Endothelial cell of umbilical vein (primary cell): ENCODE results near the gene USP2. TPM values are rescaled to one million over a fixed set of nuclear protein-coding genes. Genes with fewer than 3 reads are reported as not detected.

ENCODE experiments used
- BruUV-seq: library from RNA; stranded (reverse); fragments of 400-500 nt; replicated peaks from 2 replicates; lab custom pipeline; 2021; lab: Mats Ljungman, UMichigan
- CTCF ChIA-PET: fragments of 300-600, 350-600 bp; sonication (Branson Sonifier 250); formaldehyde crosslinking; loops from one replicate; lab custom pipeline; 2021; ENCODE audit warnings: antibody characterized with exemption, inconsistent platforms; lab: Charles Lee
- POLR2A ChIA-PET: fragments of 300-600, 350-600 bp; sonication (Branson Sonifier 250); formaldehyde crosslinking; loops from one replicate; lab custom pipeline; 2021; ENCODE audit warnings: antibody characterized with exemption, inconsistent platforms; lab: Charles Lee
- DNase-seq: peaks from one replicate; pipeline ENCODE4 v3.0.0-alpha.2; 2011; ENCODE audit warnings: low read depth, low spot score
- FAIRE-seq: peaks from 2 replicates; lab custom pipeline; 2011; peaks lifted over from hg19 to GRCh38; lab: Jason Lieb, UNC
- H2AFZ ChIP-seq: 2 replicates; pipeline ENCODE4 v1.6.0; 2012; ENCODE audit warnings: low read depth, low read length, control low read depth, inconsistent platforms
- H3K27ac ChIP-seq: 2 replicates; pipeline ENCODE4 v1.5.1; 2011; ENCODE audit warnings: low read depth, mild to moderate bottlenecking, control low read depth, low read length, moderate library complexity; ENCODE audit not compliant: insufficient read depth
- H3K27me3 ChIP-seq, 2 experiments: 2 replicates each; pipeline versions ENCODE4 v1.6.0 to v1.6.1; 2011; ENCODE audit warnings: low read length in 2 of 2, mixed read lengths in 1 of 2; ENCODE audit not compliant: control insufficient read depth in 2 of 2, insufficient read depth in 2 of 2
- H3K36me3 ChIP-seq, 2 experiments: 2 replicates in 1 of 2; 3 replicates in 1 of 2; pipeline ENCODE4 v1.5.1; 2011; ENCODE audit warnings: low read length in 2 of 2, mild to moderate bottlenecking in 1 of 2, moderate library complexity in 1 of 2; ENCODE audit not compliant: control insufficient read depth in 2 of 2, insufficient read depth in 2 of 2; ENCODE audit errors: extremely low read depth in 1 of 2
- H3K4me1 ChIP-seq: 3 replicates; pipeline ENCODE4 v1.5.1; 2011; ENCODE audit warnings: mild to moderate bottlenecking, low read length; ENCODE audit not compliant: control insufficient read depth, insufficient read depth; ENCODE audit errors: extremely low read depth
- H3K4me2 ChIP-seq: 2 replicates; pipeline ENCODE4 v1.6.1; 2011; ENCODE audit warnings: low read length, control low read depth, mixed read lengths; ENCODE audit not compliant: insufficient read depth
- H3K4me3 ChIP-seq, 3 experiments: fragments of 200-600 bp in 1 of 3; sonication (generic), shearing (Covaris generic) in 1 of 3; replicated peaks in 1 of 3; 2 replicates each; pipeline ENCODE4 v1.5.1; 2011 to 2016; ENCODE audit warnings: control low read depth in 3 of 3, low read length in 3 of 3, mild to moderate bottlenecking in 2 of 3, inconsistent platforms in 1 of 3, low read depth in 1 of 3, moderate library complexity in 1 of 3; ENCODE audit not compliant: insufficient read depth in 1 of 3
- H3K79me2 ChIP-seq: 2 replicates; pipeline ENCODE4 v1.6.0; 2012; ENCODE audit warnings: low read length, inconsistent platforms; ENCODE audit not compliant: control insufficient read depth, insufficient read depth
- H3K9ac ChIP-seq: replicated peaks from 2 replicates; pipeline ENCODE3; 2011; ENCODE audit warnings: low read length, control low read depth; ENCODE audit not compliant: insufficient read depth; ENCODE audit errors: extremely low read depth
- H3K9me1 ChIP-seq: replicated peaks from 3 replicates; pipeline ENCODE4 v1.6.0; 2011; ENCODE audit warnings: mild to moderate bottlenecking, low read length; ENCODE audit not compliant: control insufficient read depth, insufficient read depth; ENCODE audit errors: extremely low read depth
- H3K9me3 ChIP-seq: replicated peaks from 2 replicates; pipeline ENCODE4 v1.5.1; 2012; ENCODE audit warnings: low read length, inconsistent platforms; ENCODE audit not compliant: control insufficient read depth, insufficient read depth
- H4K20me1 ChIP-seq: replicated peaks from 2 replicates; pipeline ENCODE3; 2011; ENCODE audit warnings: mild to moderate bottlenecking, low read length; ENCODE audit not compliant: control insufficient read depth, insufficient read depth; ENCODE audit errors: extremely low read depth
- CTCF ChIP-seq, 2 donors: IDR thresholded peaks; 1 replicate in 1 of 2; 2 replicates in 1 of 2; pipeline ENCODE4 v1.5.1; 2011; ENCODE audit warnings: low read length in 2 of 2, mild to moderate bottlenecking in 2 of 2, moderate library complexity in 2 of 2, control low read depth in 1 of 2, inconsistent platforms in 1 of 2, low read depth in 1 of 2; ENCODE audit not compliant: insufficient read depth in 1 of 2; ENCODE audit errors: extremely low read depth in 1 of 2
- EZH2 ChIP-seq: IDR thresholded peaks from 2 replicates; pipeline ENCODE4 v1.6.1; 2012; ENCODE audit warnings: borderline replicate concordance, low read depth, mild to moderate bottlenecking, moderate library complexity, low read length, inconsistent platforms; ENCODE audit not compliant: severe bottlenecking
- GATA2 ChIP-seq: IDR thresholded peaks from 2 replicates; pipeline ENCODE4 v1.7.0; 2011; ENCODE audit warnings: low read depth, mild to moderate bottlenecking, moderate library complexity, mixed read lengths, low read length; ENCODE audit not compliant: insufficient read length, insufficient read depth
- JUN ChIP-seq: IDR thresholded peaks from 2 replicates; pipeline ENCODE4 v1.6.1; 2011; ENCODE audit warnings: borderline replicate concordance, low read depth; ENCODE audit not compliant: insufficient read length, insufficient read depth
- MAX ChIP-seq: IDR thresholded peaks from 2 replicates; pipeline ENCODE4 v1.6.1; 2011; ENCODE audit not compliant: insufficient read depth, insufficient read length
- MYC ChIP-seq: IDR thresholded peaks from one replicate; pipeline ENCODE4 v1.6.1; 2011; ENCODE audit warnings: mild to moderate bottlenecking, low read depth, low read length
- POLR2AphosphoS5 ChIP-seq: IDR thresholded peaks from 2 replicates; pipeline ENCODE4 v1.6.1; 2012; ENCODE audit warnings: low read depth, mild to moderate bottlenecking, control low read depth, low read length, moderate library complexity; ENCODE audit not compliant: insufficient read depth
- dilution Hi-C: fragments of 300-500 bp; cut with MboI; formaldehyde crosslinking; loops from one replicate; pipeline ENCODE4 v1.15.0; 2019; ENCODE audit warnings: low sequenced_read_pairs; ENCODE audit not compliant: extremely low pct_ligation_motif_present
- intact Hi-C: fragments of 100-400 bp; cut with micrococcal nuclease; formaldehyde crosslinking; loops from one replicate; pipeline ENCODE4 v1.10.0; 2022
- polyA plus RNA-seq, 4 experiments: library from polyadenylated mRNA; depleted of rRNA in 3 of 4; stranded (reverse) in 3 of 4; unstranded in 1 of 4; fragments of >200 nt; gene quantifications; 2 replicates each; pipeline versions ENCODE4 v1.2.1 to v1.2.3, GENCODE V29; 2011 to 2012; ENCODE audit warnings: missing spikeins in 1 of 4
- total RNA-seq: library from RNA; stranded (reverse); gene quantifications from 2 replicates; pipeline ENCODE4 v1.2.3, GENCODE V29; 2021

The USP2 gene
- total and polyA plus RNA-seq, 2 donors (not counting 3 experiments of a cell fraction or from before 2014, with no cell fraction given), result 0.21 to 1.2 TPM

GRCh38 chr11:119427279-119427678, 45.8 kb upstream of the USP2 start:
- H3K9ac ChIP-seq, result no peak overlapping the region
- no peak overlapping the region for H3K4me2 ChIP-seq
- dilution Hi-C loops, result no loop called here
- CTCF ChIA-PET, result no interaction called here
- H3K4me1 ChIP-seq, result no peaks in the 10 kb centered on the region
- H3K4me3 ChIP-seq, result no peak overlapping the region
- H3K9me3 ChIP-seq, result no peaks in the 10 kb centered on the region
- no TSS peak for BruUV-seq
- POLR2A ChIA-PET, result no interaction called here
- no peaks in the 10 kb centered on the region for H4K20me1 ChIP-seq
- no peaks in the 10 kb centered on the region for H3K79me2 ChIP-seq
- H3K27ac ChIP-seq, result no peak overlapping the region
- no peak overlapping the region for H2AFZ ChIP-seq
- DNase-seq (no peak), FAIRE-seq (no peak)
- intact Hi-C loops, result no loop called here
- H3K9me1 ChIP-seq, result no peaks in the 10 kb centered on the region
- TF ChIP-seq GATA2 (no peak), EZH2 (no peak), JUN (no peak)
- H3K27me3 ChIP-seq, result peaks cover 14 to 23% of the 10 kb centered on the region in 2 experiments
- no peaks in the 10 kb centered on the region for H3K36me3 ChIP-seq

- peaks cover 23 to 33% of the 10 kb centered on the region in 2 experiments for H3K27me3 ChIP-seq
- DNase-seq (no peak), FAIRE-seq (no peak)
- CTCF ChIA-PET, result no interaction called here
- no peak overlapping the region for H3K4me2 ChIP-seq
- no peak overlapping the region for H3K9ac ChIP-seq
- no TSS peak for BruUV-seq
- H3K9me1 ChIP-seq, result no peaks in the 10 kb centered on the region
- TF ChIP-seq MAX (no peak), MYC (no peak), CTCF (IDR thresholded peaks at IDR 0.05; ENCODE audit: extremely low read depth in 1 of 2, insufficient read depth in 1 of 2, low read depth in 1 of 2, low read length in 2 of 2) (no peak), EZH2 (no peak), POLR2AphosphoS5 (no peak)
- no peaks in the 10 kb centered on the region for H3K4me1 ChIP-seq
- intact Hi-C loops, result no loop called here
- H3K27ac ChIP-seq, result no peak overlapping the region
- no peaks in the 10 kb centered on the region for H3K9me3 ChIP-seq
- no peak overlapping the region for H2AFZ ChIP-seq
- no peaks in the 10 kb centered on the region for H3K79me2 ChIP-seq
- H4K20me1 ChIP-seq, result no peaks in the 10 kb centered on the region
- no peaks in the 10 kb centered on the region for H3K36me3 ChIP-seq
- dilution Hi-C loops, result no loop called here
- no peak overlapping the region for H3K4me3 ChIP-seq
- POLR2A ChIA-PET, result no interaction called here
These were observed 44.7 kb upstream of the USP2 start for GRCh38 chr11:119426142-119426541.
